ENCODE results near the gene MCRIP1.
A peak's percentile ranks its signal among the peaks of the same experiment; 100 is the strongest.

Gene MCRIP1

DNA sequence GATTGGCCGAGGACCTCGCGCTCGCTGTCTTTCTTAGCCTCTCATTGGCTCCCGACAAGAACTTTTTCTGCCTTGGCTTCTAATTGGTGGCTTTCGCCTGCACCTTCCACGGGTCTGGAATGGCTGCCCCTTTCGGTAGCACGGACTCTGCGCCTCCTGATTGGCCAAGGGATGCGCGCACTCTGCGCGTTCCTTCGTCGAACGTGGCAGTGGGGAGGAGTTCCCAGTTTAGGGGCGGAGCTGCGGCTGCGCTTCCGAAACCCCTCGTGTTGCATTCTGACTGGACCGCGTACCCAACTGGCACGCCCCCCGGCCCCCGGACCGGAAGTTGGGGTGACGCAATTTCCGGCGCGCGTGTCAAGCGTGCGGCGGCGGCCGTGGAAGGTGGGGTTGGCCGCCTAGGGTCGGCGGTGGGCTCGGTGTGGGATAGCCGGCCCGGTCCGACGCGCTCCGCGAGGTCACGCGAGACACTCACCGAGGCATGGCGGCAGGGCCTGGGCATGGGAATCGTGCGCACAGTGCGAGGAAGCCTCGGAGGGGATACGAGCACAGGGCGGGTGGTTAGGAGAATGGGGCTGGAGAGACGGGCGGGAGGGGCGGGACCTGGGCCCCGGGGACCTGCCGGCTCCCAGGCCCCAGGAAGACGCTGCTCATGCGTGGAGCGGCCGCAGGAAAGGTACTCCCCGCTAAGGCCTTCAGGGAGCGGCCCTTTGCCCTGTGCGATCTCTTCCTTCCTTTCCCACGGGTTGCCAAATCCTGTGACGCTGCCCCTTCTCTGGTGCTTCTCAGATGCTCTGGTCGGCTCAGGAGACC lies 27.9 kb upstream of the MCRIP1 start:
- ChIA-PET POLR2A (interaction anchor here (0.5 to 3.6 kb wide), 3 partner anchors 9 to 26 kb away, joined by 5 to 21 read pairs (median 6); no protein-coding TSS in a partner anchor), CTCF (interaction anchor here (1.9 kb wide), 1 partner anchor 9 kb away, joined by 8 read pairs; no protein-coding TSS in a partner anchor)
- TF ChIP-seq, protein P1, sequence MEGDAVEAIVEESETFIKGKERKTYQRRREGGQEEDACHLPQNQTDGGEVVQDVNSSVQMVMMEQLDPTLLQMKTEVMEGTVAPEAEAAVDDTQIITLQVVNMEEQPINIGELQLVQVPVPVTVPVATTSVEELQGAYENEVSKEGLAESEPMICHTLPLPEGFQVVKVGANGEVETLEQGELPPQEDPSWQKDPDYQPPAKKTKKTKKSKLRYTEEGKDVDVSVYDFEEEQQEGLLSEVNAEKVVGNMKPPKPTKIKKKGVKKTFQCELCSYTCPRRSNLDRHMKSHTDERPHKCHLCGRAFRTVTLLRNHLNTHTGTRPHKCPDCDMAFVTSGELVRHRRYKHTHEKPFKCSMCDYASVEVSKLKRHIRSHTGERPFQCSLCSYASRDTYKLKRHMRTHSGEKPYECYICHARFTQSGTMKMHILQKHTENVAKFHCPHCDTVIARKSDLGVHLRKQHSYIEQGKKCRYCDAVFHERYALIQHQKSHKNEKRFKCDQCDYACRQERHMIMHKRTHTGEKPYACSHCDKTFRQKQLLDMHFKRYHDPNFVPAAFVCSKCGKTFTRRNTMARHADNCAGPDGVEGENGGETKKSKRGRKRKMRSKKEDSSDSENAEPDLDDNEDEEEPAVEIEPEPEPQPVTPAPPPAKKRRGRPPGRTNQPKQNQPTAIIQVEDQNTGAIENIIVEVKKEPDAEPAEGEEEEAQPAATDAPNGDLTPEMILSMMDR (IDR thresholded peaks at IDR 0.05; ENCODE audit: control extremely low read depth, extremely low read depth, low read depth, missing control alignments) = no peak
- peak; percentile 99 for DNase-seq (ENCODE audit: extremely low spot score)

DNA sequence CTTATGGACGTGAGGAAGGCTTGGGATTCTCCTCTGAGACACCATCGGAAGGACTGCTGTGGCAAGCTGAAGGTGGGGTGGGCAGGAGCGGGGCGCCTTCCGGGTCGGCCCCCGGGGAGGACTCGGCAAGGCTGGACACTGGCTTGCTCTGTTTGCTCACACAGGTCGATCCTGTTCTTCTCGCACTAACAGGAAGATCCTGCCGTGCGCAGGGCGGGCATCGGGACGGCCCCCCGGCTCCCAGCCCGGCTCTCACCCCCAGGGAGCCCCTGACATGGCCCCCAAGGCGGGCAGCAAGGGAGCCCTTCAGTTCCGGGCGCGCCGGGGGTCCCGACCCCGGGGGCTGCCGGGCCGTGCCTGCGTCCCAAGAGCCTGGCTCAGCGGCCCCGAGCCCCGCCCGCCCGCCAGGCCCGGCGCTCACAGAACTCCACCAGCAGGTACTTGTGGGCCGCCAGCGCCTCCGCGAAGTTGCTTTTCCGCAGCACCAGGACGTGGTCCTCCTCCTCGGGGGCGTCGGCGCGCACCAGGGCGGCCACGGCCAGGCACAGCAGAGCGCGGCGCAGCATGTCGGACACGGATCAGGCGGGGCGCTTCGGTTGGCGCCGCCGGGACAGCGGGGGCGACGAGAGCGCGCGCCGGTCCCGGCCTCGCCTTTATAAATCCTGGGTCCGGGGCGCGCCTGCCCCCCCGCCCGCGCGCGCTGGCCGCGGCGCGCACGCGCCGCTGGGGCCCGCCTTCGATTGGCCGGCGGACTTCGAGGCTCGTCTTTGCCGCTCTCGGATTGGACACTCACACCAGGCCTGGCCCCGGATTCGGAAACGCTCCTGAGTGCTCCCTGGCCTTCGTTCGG lies 27.0 kb upstream of the MCRIP1 start, which contains the start of gene P4HB:
Gene P4HB (minus strand): TSS at position 630 of the 850 bp plus-strand sequence. CDS start 64 bp downstream, at position 566.
- CTCF ChIA-PET = interaction anchor here (1.8 to 1.9 kb wide), 2 partner anchors 9 to 10 kb away, joined by 8 to 9 read pairs; no protein-coding TSS in a partner anchor
- no peak for DNase-seq (ENCODE audit: extremely low spot score)
- TF ChIP-seq, protein P1 (IDR thresholded peaks at IDR 0.05; ENCODE audit: control extremely low read depth, extremely low read depth, low read depth, missing control alignments) = no peak
- POLR2A ChIA-PET = interaction anchor here (3.6 kb wide), 1 partner anchor 9 kb away, joined by 21 read pairs; no protein-coding TSS in a partner anchor

DNA sequence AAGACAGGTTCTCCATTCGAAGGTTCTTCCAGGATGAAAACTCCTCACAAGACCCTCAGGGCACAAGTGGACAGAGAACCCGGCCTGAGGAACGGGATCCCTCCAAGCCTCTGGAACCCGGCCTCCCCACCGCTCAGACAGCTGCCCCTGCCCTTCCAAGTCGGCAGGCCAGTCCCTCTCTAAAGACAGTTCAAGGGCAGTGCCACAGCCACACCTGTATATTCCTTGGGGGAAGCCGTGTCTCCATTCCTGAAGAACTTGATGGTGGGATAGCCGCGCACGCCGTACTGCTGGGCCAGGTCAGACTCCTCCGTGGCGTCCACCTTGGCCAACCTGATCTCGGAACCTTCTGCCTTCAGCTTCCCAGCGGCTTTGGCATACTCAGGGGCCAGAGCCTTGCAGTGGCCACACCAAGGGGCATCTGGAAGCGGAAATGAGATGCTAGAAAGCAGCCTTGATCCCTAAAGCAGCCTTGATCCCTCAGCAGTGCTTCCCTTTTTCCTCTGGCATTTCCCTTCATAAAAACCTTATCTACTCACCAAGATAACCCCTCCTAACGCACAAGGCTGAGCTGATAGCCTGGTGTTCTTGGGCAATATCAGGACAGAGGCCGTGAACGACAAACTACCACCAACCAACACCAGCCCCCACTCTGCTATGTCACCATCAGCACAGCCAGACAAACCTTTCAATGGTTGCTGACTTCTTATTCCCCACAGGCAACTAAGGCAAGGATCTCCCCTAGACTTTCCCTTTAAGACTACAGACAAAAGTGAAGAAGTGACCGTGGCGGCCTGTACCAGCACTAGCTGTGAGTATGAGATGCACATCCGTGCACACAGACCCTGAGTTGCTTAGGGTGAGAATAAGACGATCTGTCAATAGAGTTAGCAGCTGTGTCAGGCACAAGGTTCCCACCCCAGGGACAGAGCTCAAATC lies 26.1 kb upstream of the MCRIP1 start:
- no peak for DNase-seq (ENCODE audit: extremely low spot score)
- ChIA-PET CTCF (interaction anchor here (1.8 kb wide), 1 partner anchor 10 kb away, joined by 9 read pairs; no protein-coding TSS in a partner anchor), POLR2A (interaction anchor here (3.6 kb wide), 1 partner anchor 10 kb away, joined by 21 read pairs; no protein-coding TSS in a partner anchor)
- TF ChIP-seq, protein P1 (IDR thresholded peaks at IDR 0.05; ENCODE audit: control extremely low read depth, extremely low read depth, low read depth, missing control alignments) = no peak

DNA sequence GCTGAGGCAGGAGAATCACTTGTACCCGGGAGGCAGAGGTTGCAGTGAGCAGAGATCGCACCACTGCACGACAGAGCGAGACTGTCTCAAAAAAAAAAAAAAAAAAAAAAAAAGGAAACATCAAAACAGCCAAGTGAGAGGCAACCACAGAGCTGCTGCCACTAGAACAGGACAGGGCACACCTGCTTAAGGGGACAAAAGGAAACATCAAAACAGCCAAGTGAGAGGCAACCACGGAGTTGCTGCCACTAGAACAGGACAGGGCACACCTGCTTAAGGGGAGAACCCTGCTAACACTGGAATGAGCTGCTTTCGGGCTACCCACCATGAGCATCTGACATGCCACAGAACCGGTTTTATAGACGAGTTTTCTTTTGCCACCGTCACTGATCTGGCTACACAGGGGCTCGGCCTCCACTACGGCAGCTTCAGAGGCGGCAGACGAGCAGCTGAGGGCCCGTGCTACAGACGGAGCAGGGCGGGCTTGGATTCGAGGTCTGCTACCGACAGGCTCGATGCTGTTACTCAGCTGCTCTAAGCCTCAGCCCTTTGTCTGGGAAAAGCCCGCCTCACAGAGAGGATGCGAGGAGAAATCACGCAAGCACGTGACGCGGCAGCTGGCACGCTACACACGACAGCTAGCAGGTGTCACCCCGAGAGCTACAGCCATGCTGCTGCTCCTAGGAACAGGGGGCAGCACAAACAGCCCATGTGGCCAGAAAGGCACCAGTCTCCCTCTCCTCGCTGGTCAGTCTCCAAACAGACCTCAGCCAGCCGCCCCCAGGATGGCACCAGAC lies 25.3 kb upstream of the MCRIP1 start:
- CTCF ChIA-PET = interaction anchor here (1.8 kb wide), 1 partner anchor 11 kb away, joined by 9 read pairs; no protein-coding TSS in a partner anchor
- POLR2A ChIA-PET = interaction anchor here (3.6 kb wide), 1 partner anchor 11 kb away, joined by 21 read pairs; no protein-coding TSS in a partner anchor
- TF ChIP-seq, protein P1 (IDR thresholded peaks at IDR 0.05; ENCODE audit: control extremely low read depth, extremely low read depth, low read depth, missing control alignments) = no peak
- DNase-seq (ENCODE audit: extremely low spot score) = no peak

DNA sequence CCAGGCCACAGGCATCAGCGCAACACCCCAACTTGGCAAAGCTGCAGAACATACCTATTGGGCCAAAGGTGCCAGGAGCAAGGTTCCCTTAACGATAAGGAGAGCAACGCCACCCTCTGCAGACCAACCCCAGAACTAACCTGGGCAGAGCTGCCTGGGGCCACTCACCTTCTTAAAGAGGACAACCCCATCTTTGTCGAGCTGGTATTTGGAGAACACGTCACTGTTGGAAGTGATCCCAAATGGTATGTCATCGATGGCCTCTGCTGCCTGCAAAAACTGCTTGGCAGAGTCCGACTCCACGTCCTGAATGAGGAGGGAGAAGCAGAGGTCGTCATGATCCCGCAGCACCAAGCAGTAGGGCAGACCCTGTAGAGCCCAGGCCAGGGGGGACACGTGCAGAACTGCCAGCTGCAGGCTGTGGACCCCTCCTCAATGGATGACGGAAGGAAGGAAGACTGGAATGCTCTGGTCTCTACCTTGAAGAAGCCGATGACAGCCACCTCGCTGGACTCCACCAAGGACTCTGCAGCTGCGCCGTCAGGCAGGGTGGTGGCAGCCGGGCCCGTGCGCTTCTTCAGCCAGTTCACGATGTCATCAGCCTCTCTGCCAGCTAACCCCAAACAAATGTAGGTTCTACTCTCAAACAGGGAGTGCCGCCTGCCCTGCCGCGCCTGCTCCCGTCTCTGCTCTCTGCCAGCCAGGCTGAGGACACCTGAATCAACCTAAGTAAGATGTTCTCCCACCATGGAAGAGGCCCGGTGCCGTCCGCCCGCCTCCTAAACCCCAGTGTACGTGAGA lies 22.1 kb upstream of the MCRIP1 start:
- POLR2A ChIA-PET = interaction anchor here (0.6 to 1.8 kb wide), 2 partner anchors 15 to 954 kb away, joined by 4 to 6 read pairs; no protein-coding TSS in a partner anchor
- CTCF ChIA-PET = interaction anchor here (1.0 to 2.7 kb wide), 3 partner anchors 13 to 121 kb away, joined by 3 to 10 read pairs (median 4); no protein-coding TSS in a partner anchor
- no peak for DNase-seq (ENCODE audit: extremely low spot score)
- TF ChIP-seq, protein P1 (IDR thresholded peaks at IDR 0.05; ENCODE audit: control extremely low read depth, extremely low read depth, low read depth, missing control alignments) = no peak
